GM19238 (cell line): ENCODE data around the gene CRY2.

Source experiments
- DNase-seq: peaks from one replicate; pipeline ENCODE4 v3.0.0; 2011; ENCODE audit warnings: low spot score; ENCODE audit not compliant: insufficient read length

CRY2 gene

DNA sequence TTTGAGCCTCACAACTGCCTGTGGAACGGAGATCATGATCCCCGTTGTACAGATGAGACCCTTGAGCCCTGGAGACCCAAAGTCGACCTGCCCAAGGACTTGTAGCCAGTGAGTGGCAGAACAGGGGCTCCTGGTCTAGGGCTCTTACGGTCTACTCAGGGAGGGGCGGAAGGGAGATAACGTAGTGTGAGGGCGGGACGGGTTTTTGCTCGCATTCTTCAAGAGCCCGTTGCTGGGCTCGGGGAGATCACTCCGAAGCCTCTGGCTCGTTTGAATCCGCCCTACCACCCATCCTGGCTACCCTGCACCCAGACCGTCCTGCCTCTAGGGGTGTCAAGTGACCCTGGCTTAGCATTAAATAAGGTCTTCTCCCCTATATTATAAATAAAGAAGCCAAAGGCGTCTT lies 639 bp downstream of the CRY2 start:
- DNase-seq: peak; percentile 34

- DNase-seq: no peak
These were observed 1.4 kb downstream of the CRY2 start for GRCh38 chr11:45848654-45849081.

- DNase-seq: no peak
These were observed 3.2 kb downstream of the CRY2 start for GRCh38 chr11:45850446-45850845.

- DNase-seq: no peak
These were observed 4.0 kb downstream of the CRY2 start for GRCh38 chr11:45851228-45851627.

GRCh38 chr11:45852018-45852711 lies 4.9 kb downstream of the CRY2 start:
- no peak for DNase-seq

- peak; percentile 42 for DNase-seq
These were observed 5.4 kb downstream of the CRY2 start for GRCh38 chr11:45852712-45853101.

DNA sequence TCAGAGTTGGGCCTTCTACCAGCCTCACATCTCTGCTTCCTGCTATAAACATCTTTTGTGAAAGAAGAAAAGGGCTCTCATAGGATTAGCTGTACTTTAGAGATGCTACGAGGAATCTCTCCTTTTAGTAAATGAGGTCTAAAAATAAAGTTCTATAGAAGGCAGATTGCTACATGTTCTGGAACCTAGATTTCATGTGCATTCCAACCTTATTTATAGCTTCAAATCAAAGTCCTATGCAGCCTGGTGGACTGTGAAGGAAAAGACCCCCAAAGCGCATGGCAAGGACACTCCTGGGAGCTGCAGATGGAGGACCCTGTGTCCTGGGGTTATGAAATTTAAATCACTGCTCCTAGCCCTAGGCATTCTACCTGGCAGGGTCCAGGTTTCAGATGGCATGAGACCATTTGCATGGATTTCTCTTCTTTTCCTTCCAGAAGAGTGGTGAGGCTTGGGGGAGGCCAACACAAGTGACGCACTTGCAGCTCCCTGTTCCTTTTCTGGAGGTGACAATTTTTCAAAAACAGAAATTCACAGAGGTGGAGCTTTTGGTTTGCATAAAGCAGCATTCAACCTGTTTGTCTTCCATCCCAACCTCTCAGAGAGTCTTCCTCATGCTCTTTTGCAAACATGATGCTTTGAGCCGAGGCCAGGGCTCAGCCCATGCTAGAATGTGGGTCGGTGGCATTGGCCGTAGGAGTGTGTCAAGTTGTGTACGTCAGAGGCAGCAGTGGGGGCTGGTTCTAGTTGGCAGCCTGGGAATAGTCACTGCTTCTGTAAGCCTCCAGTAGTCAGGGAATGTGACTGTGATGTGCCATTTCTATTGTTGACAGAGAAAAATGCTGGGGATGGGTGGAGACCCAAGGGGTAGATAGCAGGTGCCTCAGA lies 6.3 kb downstream of the CRY2 start:
- DNase-seq: no peak

GRCh38 chr11:45855308-45855707 lies 8.0 kb downstream of the CRY2 start:
- DNase-seq: no peak

- DNase-seq: no peak
These were observed 8.8 kb downstream of the CRY2 start for GRCh38 chr11:45856044-45856468.

GRCh38 chr11:45857961-45858474 lies 10.7 kb downstream of the CRY2 start:
- DNase-seq: no peak

DNA sequence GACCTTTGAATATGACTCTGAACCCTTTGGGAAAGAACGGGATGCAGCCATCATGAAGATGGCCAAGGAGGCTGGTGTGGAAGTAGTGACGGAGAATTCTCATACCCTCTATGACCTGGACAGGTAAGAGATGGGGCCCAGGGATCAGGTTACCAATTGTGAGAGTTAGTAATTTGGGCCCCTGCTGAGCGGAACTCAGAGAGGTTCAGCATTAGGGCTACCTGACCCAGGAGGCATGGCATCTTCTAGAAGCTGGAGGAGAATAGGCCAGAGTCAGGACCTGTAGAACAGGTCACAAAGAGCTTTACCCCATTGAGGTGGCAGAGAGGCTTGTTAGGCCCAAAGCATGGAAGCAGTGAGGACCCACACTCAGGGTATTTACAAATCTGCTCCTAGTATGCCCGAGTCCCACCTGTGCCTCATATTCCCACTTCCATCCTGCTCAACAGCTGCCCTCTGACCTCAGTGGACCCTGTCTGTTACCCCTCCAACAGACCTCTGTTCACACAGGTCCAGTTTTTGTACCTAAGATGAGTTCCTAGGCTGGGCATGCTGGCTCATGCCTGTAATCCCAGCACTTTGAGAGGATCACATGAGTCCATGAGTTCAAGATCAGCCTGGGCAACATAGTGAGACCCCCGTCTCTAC lies 11.6 kb downstream of the CRY2 start:
- no peak for DNase-seq

- no peak for DNase-seq
These were observed 12.4 kb downstream of the CRY2 start for GRCh38 chr11:45859661-45860140.

- DNase-seq: no peak
These were observed 13.1 kb downstream of the CRY2 start for GRCh38 chr11:45860348-45860747.

- no peak for DNase-seq
These were observed 13.7 kb downstream of the CRY2 start for GRCh38 chr11:45860764-45861510.

GRCh38 chr11:45864041-45864440 lies 16.8 kb downstream of the CRY2 start:
- no peak for DNase-seq

DNA sequence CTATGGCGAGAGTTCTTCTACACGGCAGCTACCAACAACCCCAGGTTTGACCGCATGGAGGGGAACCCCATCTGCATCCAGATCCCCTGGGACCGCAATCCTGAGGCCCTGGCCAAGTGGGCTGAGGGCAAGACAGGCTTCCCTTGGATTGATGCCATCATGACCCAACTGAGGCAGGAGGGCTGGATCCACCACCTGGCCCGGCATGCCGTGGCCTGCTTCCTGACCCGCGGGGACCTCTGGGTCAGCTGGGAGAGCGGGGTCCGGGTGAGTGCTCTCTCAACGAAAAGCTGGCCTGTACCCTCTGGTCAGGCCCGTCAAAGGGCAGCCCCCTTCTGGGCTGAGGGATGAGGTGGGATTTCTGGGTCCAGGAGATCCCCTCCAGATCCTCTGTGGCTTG lies 22.3 kb downstream of the CRY2 start:
- DNase-seq: no peak

- DNase-seq: no peak
These were observed 23.4 kb downstream of the CRY2 start for GRCh38 chr11:45870706-45871105.

GRCh38 chr11:45871638-45872037 lies 24.4 kb downstream of the CRY2 start:
- no peak for DNase-seq

DNA sequence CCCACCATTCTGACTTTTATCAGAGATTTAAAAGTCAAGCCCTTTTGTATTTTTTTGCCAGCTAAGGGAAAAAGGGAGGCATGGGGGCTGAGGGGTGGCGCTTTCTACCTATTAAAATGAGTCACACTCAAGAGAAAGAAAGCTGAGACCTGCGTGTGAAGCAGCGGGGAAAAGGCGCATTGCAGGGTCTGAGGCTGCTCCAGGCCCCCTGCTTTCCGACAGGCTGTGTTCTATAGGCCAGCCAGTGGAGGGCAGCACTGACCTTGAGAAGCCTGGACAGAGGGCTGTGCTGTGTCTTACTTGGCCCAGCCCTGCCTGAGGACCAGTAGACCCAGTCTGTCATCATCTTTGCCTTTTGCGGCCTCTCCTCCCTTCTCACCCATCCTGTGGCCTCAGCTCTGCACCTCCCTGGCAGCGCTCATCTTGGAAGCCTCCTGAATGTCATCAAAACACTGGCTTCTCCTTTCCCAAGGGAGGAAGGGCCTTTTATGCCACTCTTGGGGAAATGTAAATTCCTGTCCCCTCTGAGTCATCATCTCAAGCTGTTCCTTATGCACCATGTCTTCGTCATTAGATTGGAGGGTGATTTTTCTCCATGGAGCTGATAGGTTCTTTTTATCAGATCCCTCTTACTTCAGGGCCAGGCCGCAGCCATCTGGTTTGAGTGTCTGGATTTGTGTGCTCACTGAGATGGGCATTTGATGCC lies 25.5 kb downstream of the CRY2 start:
- no peak for DNase-seq

GRCh38 chr11:45876401-45876800 lies 29.1 kb downstream of the CRY2 start:
- no peak for DNase-seq
